Left ventricle myocardium superior (tissue), 1 donor: ENCODE results near the gene APOL6. TPM values are rescaled to one million over a fixed set of nuclear protein-coding genes. Genes with fewer than 3 reads are reported as not detected.
A peak's percentile ranks its signal among the peaks of the same experiment; 100 is the strongest.
"Not testable (repeated sequence)": the region's sequence is repeated elsewhere in the genome, so short reads cannot be mapped to it uniquely, and the experiment has no call there.

Experiments used
- ATAC-seq: fragments of 200-7000 bp; cut with Tn5 transposase; one replicate; pipeline ENCODE4 v1.9.1; 2020; ENCODE audit warnings: mild to moderate bottlenecking, moderate library complexity
- DNase-seq: peaks from one replicate; pipeline ENCODE4 v3.0.0-alpha.2; 2020
- intact Hi-C: fragments of 100-400 bp; cut with micrococcal nuclease; formaldehyde crosslinking; loops from one replicate; pipeline ENCODE4 v1.11.0; 2022
- total RNA-seq: library from RNA; stranded (reverse); fragmentation: NEBNext Ultra II Directional; extraction: Animal tissue kit (Norgen Biotek cat#: 25700); gene quantifications from one replicate; pipeline ENCODE4 v1.2.1, GENCODE V29; 2021
- donor health status: DM: no; HTN: yes; CAD: no; lungs with severe emphysema.

APOL6 gene
- total RNA-seq, 1 donor from 2014 or later = 5.2 TPM

DNA sequence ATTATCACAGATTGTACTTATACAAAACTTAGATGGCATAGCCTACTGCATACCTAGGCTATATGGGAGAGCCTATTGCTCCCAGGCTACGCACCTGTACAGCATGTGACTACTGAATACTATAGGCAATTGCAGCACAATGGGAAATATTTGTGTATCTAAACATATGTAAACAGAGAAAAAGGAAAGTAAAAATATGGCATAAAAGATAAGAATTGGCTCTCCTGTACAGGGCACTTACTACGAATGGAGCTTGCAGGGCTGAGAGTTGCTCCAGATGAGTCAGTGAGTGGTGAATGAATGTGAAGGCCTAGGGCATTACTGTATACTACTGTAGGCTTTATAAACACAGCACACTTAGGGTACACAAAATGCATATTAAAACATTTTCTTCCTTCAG, 13.2 kb downstream of the APOL6 start:
- DNase-seq = no peak
- ATAC-seq = no peak

GRCh38 chr22:35662914-35663313, 14.7 kb downstream of the APOL6 start:
- no peak for DNase-seq
- intact Hi-C loops = no loop called here
- ATAC-seq = no peak

More for the DNA sequence above, 13.2 kb downstream of the APOL6 start:
- intact Hi-C loops = no loop called here

GRCh38 chr22:35663371-35663770, 15.1 kb downstream of the APOL6 start:
- intact Hi-C loops = no loop called here
- ATAC-seq = no peak

GRCh38 chr22:35664955-35665587, 16.8 kb downstream of the APOL6 start:
- no peak for ATAC-seq
- no peak for DNase-seq
- intact Hi-C loops = no loop called here

More at GRCh38 chr22:35663371-35663770, 15.1 kb downstream of the APOL6 start:
- DNase-seq = no peak

DNA sequence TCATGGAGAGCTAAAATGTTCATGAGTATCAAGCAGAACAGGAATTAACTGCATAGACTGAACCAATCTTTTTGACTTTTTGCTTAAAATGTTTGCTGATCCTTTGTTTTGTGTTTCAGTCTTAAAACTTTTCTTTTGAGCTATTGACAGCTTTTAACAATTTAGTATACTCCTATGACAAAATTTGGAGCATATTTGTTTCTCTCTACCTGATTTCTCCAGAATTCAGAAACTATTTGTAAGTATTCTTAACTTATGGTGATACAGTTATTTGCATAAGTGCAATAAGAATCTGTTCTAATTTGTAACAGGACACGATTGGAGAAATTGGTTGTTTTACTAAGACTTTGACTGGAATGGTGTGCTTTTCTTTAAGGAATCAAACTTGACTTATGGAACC, 18.5 kb downstream of the APOL6 start:
- DNase-seq, intact Hi-C loops, ATAC-seq: not testable (repeated sequence)

- no peak for DNase-seq
- intact Hi-C loops = no loop called here
- no peak for ATAC-seq
These were observed 26.1 kb downstream of the APOL6 start for GRCh38 chr22:35674335-35674734.

GRCh38 chr22:35676065-35676464, 27.8 kb downstream of the APOL6 start:
- DNase-seq, intact Hi-C loops: not testable (repeated sequence)

DNA sequence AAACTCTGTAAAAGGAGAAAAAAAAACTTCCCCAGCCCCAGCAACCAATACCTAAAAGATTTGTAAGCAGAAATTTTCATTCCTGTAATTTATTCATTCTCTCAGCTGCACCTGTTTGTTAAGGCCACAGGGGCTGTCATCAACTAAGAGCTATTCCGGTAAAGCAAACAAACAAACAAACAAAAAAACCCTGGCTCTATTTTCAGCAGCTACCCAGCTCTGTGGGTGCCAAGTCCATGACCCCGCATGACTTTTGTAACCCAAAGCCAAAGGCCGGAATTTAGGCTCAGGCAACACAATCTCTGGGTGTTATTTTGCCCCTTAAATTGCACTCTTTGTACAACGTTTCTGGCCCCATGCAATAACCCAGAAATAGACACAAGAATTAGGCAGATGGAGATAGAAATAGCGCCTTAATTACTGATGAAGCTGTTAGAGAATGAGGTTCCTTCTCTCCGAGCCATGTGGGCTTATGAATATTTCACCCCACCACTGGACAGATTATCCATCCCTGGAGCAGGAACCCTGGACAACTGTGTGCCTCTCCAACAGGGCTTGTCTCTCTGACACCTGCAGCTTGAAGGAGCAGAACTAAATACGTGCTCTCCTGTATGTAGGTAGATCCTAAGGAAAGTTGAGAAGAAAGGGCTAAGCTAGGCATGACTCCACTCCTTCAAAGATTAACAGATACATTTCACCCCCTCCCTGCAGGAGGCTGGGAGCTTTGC, 29.4 kb downstream of the APOL6 start:
- intact Hi-C loops = no loop called here
- DNase-seq (no peak), ATAC-seq (no peak)

More at GRCh38 chr22:35676065-35676464, 27.8 kb downstream of the APOL6 start:
- not testable (repeated sequence) for ATAC-seq

GRCh38 chr22:35678836-35679235, 30.6 kb downstream of the APOL6 start:
- no peak for ATAC-seq
- no peak for DNase-seq
- intact Hi-C loops = no loop called here

DNA sequence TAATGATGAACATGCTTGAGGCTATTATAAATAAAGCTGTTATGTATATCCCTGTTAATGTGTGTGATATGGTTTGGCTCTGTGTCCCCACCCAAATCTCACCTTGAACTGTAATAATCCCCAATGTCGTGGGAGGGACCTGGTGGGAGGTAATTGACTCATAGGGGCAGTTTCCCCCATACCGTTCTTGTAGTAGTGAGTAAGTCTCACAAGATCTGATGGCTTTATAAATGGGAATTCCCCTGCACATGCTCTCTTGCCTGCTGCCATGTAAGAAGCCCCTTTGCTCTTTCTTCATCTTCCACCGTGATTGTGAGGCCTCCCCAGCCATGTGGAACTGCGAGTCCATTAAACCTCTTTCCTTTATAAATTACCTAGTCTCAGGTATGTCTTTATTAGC, 31.2 kb downstream of the APOL6 start:
- DNase-seq, ATAC-seq, intact Hi-C loops: not testable (repeated sequence)

GRCh38 chr22:35681454-35682052, 33.3 kb downstream of the APOL6 start:
- ATAC-seq = no peak
- intact Hi-C loops = no loop called here
- no peak for DNase-seq

- no peak for DNase-seq
- no peak for ATAC-seq
- intact Hi-C loops = no loop called here
These were observed 35.3 kb downstream of the APOL6 start for GRCh38 chr22:35683560-35683959.

- DNase-seq = no peak
- intact Hi-C loops = no loop called here
- peak; percentile 97 for ATAC-seq
These were observed 36.0 kb downstream of the APOL6 start for GRCh38 chr22:35684270-35684700.

DNA sequence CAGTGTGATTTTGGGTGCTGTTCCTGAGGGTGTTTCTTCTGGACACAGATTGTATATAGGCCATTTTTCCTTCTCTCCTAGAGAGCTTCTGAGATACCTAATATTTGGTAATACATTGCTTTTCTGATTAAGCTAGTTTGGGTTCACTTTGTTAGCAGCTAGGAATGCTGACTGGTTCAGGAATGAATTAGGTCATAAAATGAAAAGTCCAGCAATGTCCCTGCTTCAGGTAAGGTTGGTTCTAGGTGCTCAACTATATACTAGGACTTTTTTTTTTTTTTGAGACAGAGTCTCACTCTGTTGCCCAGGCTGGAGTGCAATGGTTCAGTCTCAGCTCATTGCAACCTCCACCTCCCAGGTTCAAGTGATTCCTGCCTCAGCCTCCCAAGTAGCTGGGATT, 36.5 kb downstream of the APOL6 start:
- ATAC-seq (no peak), DNase-seq (no peak)
- intact Hi-C loops = no loop called here

GRCh38 chr22:35685731-35686130, 37.5 kb downstream of the APOL6 start:
- intact Hi-C loops = no loop called here

DNA sequence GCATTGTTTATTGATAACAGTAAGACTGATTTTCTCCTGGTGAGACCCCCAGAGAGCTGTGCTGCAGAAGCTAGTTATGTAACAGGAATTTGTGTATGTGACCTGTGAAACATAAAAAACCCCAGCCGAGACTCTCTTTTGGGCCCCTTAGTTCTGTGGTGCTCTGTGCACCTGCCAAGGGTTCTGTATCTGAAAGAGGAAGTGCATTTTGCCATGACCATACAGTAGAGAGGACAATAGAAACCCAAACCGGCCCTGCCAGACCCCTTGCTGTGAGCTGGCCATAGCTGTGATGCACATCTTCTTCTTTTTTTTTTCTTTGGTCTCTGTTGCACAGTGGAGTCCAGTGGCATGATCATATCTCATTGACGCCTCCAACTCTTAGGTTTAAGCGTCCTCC, 38.1 kb downstream of the APOL6 start:
- DNase-seq = no peak
- intact Hi-C loops = no loop called here
- ATAC-seq = no peak

More at GRCh38 chr22:35685731-35686130, 37.5 kb downstream of the APOL6 start:
- ATAC-seq = no peak
- DNase-seq = no peak

DNA sequence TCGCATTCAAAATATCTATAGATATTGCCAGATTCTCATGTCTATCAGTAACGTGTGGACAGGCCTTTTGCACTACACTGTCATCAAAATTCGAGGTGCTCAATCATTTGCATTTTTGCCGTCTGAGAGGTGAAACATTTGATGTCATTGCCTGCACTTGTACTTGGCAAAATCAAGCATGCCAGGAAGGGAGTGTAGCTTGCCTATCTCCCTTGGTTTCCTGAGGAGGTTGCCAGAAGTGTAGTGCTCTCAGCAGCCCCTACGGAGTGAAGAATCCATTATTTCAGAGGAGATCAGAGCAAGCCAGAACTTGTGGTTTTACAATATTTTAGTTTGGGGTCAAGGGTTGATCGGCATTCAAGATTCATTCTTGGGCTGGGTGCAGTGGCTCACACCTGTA, 39.2 kb downstream of the APOL6 start:
- intact Hi-C loops = no loop called here
- no peak for ATAC-seq
- DNase-seq = no peak

DNA sequence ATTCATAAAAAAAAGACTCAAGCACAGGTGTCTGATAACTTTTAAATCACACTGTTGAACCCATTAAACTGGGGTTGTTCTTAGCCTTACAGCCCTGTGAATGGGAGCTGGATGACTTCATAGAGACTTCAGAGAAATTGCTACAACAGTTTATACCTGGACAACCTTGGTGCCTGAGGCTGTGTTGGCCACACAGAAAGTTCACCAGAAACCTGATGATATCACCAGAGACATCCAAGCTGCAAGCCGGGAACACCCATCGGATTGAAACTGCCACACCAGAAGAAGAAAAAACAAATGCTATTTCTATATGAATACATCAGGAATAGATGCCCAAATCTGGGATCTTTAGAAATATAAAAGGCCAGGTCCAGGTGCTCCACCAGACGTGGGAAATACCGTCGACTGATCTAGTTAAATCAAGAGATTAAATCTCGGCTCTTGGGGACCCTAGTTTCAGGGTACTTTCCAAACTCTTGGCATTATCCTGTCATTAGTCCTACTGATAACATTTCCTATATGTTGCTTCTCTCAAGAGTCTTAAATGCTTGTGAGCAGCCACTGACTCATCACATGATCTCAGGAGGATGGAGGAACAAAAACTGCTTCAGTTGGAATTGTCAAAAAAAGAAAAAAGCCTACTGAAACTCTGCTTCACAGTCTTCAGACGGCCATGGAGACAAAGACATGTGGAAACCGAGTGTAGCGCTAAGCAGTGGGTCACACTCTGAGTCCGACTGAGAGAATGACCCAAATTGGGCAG, 40.8 kb downstream of the APOL6 start:
- intact Hi-C loops = no loop called here
- ATAC-seq = no peak
- DNase-seq = no peak

GRCh38 chr22:35690001-35690400, 41.8 kb downstream of the APOL6 start:
- DNase-seq (no peak), ATAC-seq (no peak)
- intact Hi-C loops = no loop called here

GRCh38 chr22:35695202-35695601, 47.0 kb downstream of the APOL6 start:
- ATAC-seq = no peak
- intact Hi-C loops = no loop called here

More at GRCh38 chr22:35695202-35695601, 47.0 kb downstream of the APOL6 start:
- no peak for DNase-seq
